ENCODE measurements around the gene FAM3C. TPM values are rescaled to one million over a fixed set of nuclear protein-coding genes. Genes with fewer than 3 reads are reported as not detected.

The FAM3C gene
- total RNA-seq, 2 experiments from 2014 or later = 7.9 to 10.5 TPM

- Histone ChIP-seq H3K4me1 (ENCODE audit: insufficient read depth, low read length) (no peaks in the 10 kb centered on the region), H3K9me3 (ENCODE audit: control insufficient read depth in 1 of 2, insufficient read depth in 1 of 2, low read length in 2 of 2) (no peaks in the 10 kb centered on the region), H3K36me3 (ENCODE audit: insufficient read depth, low read length) (no peaks in the 10 kb centered on the region), H3K27ac (ENCODE audit: low read depth in 1 of 2, low read length in 2 of 2) (no peak overlapping the region), H3K4me3 (ENCODE audit: low read length) (no peak overlapping the region), H3K27me3 (ENCODE audit: control insufficient read depth in 1 of 2, insufficient read depth in 2 of 2, low read length in 2 of 2) (peaks cover 0 to 8% of the 10 kb centered on the region in 2 experiments)
- Mint-ChIP-seq H3K4me3 (no peak overlapping the region), H3K27me3 (peaks cover 23% of the 10 kb centered on the region), H3K27ac (no peak overlapping the region), H3K4me1 (ENCODE audit: low read depth) (no peaks in the 10 kb centered on the region), H3K36me3 (ENCODE audit: low read depth) (no peaks in the 10 kb centered on the region), H3K9me3 (no peaks in the 10 kb centered on the region)
- DNase-seq (no peak), ATAC-seq (ENCODE audit: poor library complexity) (no peak)
- TF ChIP-seq, protein P1, sequence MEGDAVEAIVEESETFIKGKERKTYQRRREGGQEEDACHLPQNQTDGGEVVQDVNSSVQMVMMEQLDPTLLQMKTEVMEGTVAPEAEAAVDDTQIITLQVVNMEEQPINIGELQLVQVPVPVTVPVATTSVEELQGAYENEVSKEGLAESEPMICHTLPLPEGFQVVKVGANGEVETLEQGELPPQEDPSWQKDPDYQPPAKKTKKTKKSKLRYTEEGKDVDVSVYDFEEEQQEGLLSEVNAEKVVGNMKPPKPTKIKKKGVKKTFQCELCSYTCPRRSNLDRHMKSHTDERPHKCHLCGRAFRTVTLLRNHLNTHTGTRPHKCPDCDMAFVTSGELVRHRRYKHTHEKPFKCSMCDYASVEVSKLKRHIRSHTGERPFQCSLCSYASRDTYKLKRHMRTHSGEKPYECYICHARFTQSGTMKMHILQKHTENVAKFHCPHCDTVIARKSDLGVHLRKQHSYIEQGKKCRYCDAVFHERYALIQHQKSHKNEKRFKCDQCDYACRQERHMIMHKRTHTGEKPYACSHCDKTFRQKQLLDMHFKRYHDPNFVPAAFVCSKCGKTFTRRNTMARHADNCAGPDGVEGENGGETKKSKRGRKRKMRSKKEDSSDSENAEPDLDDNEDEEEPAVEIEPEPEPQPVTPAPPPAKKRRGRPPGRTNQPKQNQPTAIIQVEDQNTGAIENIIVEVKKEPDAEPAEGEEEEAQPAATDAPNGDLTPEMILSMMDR (IDR thresholded peaks at IDR 0.05) = no peak
- ChIA-PET CTCF (no interaction called here), POLR2A (no interaction called here)
- intact Hi-C loops (cut with DNase I, micrococcal nuclease) = no loop called here
These were observed 92.5 kb downstream of the FAM3C start for GRCh38 chr7:121303422-121304101.

- TF ChIP-seq, protein P1 (IDR thresholded peaks at IDR 0.05) = no peak
- Histone ChIP-seq H3K9me3 (ENCODE audit: control insufficient read depth in 1 of 2, insufficient read depth in 1 of 2, low read length in 2 of 2) (no peaks in the 10 kb centered on the region), H3K4me1 (ENCODE audit: insufficient read depth, low read length) (no peaks in the 10 kb centered on the region), H3K27me3 (ENCODE audit: control insufficient read depth in 1 of 2, insufficient read depth in 2 of 2, low read length in 2 of 2) (peaks cover 0 to 8% of the 10 kb centered on the region in 2 experiments), H3K36me3 (ENCODE audit: insufficient read depth, low read length) (no peaks in the 10 kb centered on the region), H3K27ac (ENCODE audit: low read depth in 1 of 2, low read length in 2 of 2) (no peak overlapping the region), H3K4me3 (ENCODE audit: low read length) (no peak overlapping the region)
- no peak for ATAC-seq (ENCODE audit: poor library complexity)
- intact Hi-C loops (cut with DNase I, micrococcal nuclease) = no loop called here
- no peak overlapping the region for H3K4me3 Mint-ChIP-seq
- no peak overlapping the region for H3K27ac Mint-ChIP-seq
- ChIA-PET POLR2A (no interaction called here), CTCF (no interaction called here)
- H3K9me3 Mint-ChIP-seq = no peaks in the 10 kb centered on the region
- peaks cover 18% of the 10 kb centered on the region for H3K27me3 Mint-ChIP-seq
- H3K36me3 Mint-ChIP-seq (ENCODE audit: low read depth) = no peaks in the 10 kb centered on the region
- H3K4me1 Mint-ChIP-seq (ENCODE audit: low read depth) = no peaks in the 10 kb centered on the region
- DNase-seq = no peak
These were observed 93.8 kb downstream of the FAM3C start for GRCh38 chr7:121302214-121302745.

DNA sequence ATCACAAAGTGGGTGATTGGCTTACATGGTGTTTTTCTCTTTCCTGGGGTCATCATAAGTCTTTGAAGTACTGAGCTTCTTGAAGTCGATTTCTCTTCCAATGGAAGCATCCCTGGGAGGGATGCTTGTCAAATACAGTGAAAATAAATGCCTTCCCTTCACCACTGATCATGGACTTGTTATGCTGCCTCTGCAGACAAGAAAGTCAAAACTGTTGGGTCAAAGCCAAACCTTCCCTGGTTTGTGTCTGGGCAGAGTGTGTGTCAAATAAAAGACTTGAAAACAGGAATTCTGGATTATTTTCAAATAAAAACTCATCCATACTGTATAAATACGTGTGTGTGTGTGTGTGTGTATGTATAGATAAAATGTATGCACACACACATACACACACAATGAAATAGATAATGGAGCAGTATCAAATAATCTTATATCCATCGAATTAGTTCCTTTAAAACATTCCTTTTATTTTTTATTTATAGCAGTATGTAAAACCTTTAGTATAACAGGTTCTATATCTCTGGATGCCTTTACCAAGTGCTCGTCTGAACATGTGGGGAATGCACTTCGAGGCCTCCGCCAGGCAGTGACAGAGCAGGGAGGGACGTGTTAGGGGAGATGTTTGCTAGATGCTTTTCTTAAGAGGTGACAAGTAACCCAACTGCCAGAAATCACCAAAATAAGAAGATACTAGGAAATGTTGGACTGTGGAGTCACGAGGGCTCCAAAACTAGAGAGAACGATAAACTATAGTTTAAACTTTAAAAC is 94.5 kb downstream of the FAM3C start:
- no peak for ATAC-seq (ENCODE audit: poor library complexity)

More for the DNA sequence above, 94.5 kb downstream of the FAM3C start:
- ChIA-PET POLR2A (no interaction called here), CTCF (no interaction called here)
- Histone ChIP-seq H3K27ac (ENCODE audit: low read depth in 1 of 2, low read length in 2 of 2) (no peak overlapping the region), H3K36me3 (ENCODE audit: insufficient read depth, low read length) (no peaks in the 10 kb centered on the region), H3K4me3 (ENCODE audit: low read length) (no peak overlapping the region), H3K27me3 (ENCODE audit: control insufficient read depth in 1 of 2, insufficient read depth in 2 of 2, low read length in 2 of 2) (peaks cover 0 to 8% of the 10 kb centered on the region in 2 experiments), H3K9me3 (ENCODE audit: control insufficient read depth in 1 of 2, insufficient read depth in 1 of 2, low read length in 2 of 2) (no peaks in the 10 kb centered on the region), H3K4me1 (ENCODE audit: insufficient read depth, low read length) (no peaks in the 10 kb centered on the region)
- DNase-seq = no peak
- Mint-ChIP-seq H3K4me3 (no peak overlapping the region), H3K36me3 (ENCODE audit: low read depth) (no peaks in the 10 kb centered on the region), H3K27me3 (peaks cover 13% of the 10 kb centered on the region), H3K9me3 (no peaks in the 10 kb centered on the region), H3K27ac (no peak overlapping the region), H3K4me1 (ENCODE audit: low read depth) (no peaks in the 10 kb centered on the region)
- intact Hi-C loops (cut with DNase I, micrococcal nuclease) = no loop called here
- TF ChIP-seq, protein P1 (IDR thresholded peaks at IDR 0.05) = no peak

All from CD4-positive, alpha-beta T cell (primary cell).